RCC 7860 (cell line): Measurements from ENCODE around the gene MPPED1.

ENCODE experiments used
- DNase-seq: peaks from one replicate; pipeline ENCODE4 v3.0.0-alpha.2; 2015; ENCODE audit warnings: low spot score
- FAIRE-seq: peaks from 2 replicates; lab custom pipeline; 2012; peaks lifted over from hg19 to GRCh38; lab: Jason Lieb, UNC

MPPED1 gene

DNA sequence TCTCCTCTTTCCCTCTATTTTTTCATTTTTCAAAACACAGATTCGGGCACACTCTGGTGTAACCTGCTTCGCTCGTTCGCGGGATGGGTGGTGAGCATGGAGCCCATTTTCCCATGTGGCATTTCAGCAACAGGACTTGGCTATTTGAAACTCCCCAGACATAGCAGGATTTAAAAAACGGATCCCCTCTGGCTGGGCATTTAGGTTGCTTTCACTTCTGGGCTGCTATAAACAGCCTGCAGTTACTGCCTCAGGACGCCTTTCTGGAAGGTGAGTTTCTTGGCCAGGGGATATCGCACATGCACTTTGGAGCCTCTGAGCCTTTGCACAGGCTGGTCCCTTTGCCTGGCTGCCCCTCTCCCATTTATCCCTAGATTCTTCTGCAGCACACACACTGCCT lies 2.8 kb upstream of the MPPED1 start:
- FAIRE-seq (no peak), DNase-seq (no peak)

- no peak for DNase-seq
- FAIRE-seq: no peak
Measured at GRCh38 chr22:43409800-43410199, 2.0 kb upstream of the MPPED1 start.

GRCh38 chr22:43411040-43411868 lies 560 bp upstream of the MPPED1 start:
- no peak for FAIRE-seq

GRCh38 chr22:43412808-43413795 lies 1.3 kb downstream of the MPPED1 start:
- FAIRE-seq (no peak), DNase-seq (no peak)

More at GRCh38 chr22:43411040-43411868, 560 bp upstream of the MPPED1 start:
- DNase-seq: no peak

- DNase-seq: no peak
Measured at GRCh38 chr22:43413826-43414225, 2.0 kb downstream of the MPPED1 start.

GRCh38 chr22:43415681-43416080 lies 3.9 kb downstream of the MPPED1 start:
- DNase-seq: no peak
- FAIRE-seq: no peak

More at GRCh38 chr22:43413826-43414225, 2.0 kb downstream of the MPPED1 start:
- FAIRE-seq: no peak

- FAIRE-seq: no peak
- DNase-seq: no peak
Measured at GRCh38 chr22:43417555-43417954, 5.7 kb downstream of the MPPED1 start.

DNA sequence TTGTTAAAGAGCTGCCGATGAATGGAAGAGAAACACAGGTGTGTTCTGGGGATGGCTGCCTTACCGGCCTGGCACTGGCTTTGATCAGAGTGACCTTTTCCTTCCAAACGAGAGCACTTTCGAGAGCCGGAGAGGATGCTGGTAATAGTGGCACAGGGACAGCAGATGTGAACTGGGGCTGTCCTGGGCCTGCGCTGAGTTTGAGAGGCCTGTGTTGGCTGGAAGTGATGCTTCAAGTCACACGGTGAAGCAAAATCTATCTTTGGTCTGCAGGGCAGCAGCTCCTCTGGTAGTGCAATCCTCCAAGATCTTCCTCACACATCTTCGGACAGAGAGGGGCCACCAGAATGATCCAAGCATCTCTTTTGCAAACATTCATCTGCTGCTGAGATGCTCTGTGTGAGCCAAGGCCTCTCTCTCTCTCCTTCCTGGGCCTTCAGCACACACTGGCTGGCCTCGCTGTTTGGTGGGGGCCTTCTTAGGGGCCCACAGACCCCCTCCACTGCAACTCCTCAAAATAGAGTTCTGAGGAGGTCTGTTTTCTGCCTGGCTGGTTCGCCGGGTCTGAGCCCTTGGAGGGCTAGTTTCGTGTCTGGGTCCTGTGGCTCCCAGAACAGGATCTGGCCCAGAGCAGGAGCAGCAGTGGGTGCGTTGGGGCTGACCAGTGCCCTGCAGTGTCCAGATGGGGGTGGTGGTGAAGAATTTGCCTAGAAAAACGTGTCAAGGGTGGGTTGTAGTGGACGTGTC lies 6.4 kb downstream of the MPPED1 start:
- FAIRE-seq (no peak), DNase-seq (no peak)

DNA sequence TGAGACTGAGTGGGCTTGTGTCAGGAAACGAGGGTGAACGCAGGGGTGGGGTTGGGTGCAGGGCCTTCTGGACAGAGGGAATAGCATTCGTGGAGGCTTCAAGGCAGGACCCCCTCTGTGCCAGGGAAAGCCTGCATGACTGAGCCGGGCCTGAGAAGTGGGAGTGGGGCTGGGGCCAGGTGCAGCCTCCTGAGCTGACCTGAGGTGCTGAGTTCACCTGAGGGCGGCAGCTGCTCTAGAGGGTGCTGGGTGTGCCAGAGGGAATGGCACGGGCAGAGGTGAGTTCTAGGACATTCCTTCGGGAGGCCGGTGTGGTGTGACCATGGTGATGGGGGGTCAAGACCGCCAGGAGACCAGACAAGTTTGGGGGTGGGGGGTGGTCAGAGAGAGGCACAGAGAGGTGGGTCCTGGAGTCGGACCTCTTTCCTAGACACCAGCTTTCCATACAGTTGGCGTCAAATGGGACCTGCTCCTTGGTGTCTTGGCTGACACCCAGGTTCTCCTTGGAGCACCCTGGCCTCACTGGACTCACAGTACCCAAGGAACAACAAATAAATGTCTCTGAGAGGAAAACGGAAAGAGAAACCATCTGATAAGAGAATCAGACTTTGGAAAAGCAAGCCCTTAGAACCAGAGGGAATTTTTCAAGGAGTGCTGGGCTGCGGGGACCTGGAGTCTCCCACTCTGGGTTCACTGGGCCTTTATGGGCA lies 7.7 kb downstream of the MPPED1 start:
- FAIRE-seq: no peak
- DNase-seq: no peak

DNA sequence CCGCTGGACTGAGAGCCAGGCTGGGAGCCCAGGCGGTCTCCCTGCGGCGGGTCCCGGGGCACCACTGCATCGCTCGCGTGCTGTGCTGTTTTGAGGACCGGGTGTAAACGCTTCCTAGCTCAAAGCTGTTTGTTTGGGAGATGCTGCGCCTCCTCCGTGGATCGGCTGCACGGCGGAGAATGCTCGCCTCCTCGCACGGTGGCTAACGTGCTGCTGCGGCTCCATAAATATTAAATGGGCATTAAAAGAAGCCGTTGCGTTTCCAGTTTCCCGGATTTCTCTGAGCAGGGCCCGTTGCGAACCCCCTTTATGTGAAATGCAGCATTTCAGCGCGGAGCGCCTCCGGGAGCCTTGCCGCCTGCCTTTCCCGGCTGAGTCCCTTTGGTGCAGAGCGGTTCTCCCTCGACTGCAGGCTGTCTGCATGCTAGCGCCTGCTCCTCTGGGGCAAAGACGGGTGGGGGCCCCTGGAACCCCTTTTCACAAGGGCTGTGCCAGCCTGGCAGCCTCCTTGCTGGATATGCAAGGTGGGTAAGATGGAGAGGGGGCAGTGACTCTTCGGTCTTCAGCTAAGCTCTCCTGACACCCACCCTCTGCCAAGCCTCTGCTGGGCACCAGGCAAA lies 9.3 kb downstream of the MPPED1 start:
- no peak for DNase-seq
- no peak for FAIRE-seq

GRCh38 chr22:43421914-43422615 lies 10.3 kb downstream of the MPPED1 start:
- FAIRE-seq (no peak), DNase-seq (no peak)

GRCh38 chr22:43423046-43423445 lies 11.2 kb downstream of the MPPED1 start:
- FAIRE-seq (no peak), DNase-seq (no peak)

GRCh38 chr22:43424201-43424600 lies 12.4 kb downstream of the MPPED1 start:
- FAIRE-seq (no peak), DNase-seq (no peak)

DNA sequence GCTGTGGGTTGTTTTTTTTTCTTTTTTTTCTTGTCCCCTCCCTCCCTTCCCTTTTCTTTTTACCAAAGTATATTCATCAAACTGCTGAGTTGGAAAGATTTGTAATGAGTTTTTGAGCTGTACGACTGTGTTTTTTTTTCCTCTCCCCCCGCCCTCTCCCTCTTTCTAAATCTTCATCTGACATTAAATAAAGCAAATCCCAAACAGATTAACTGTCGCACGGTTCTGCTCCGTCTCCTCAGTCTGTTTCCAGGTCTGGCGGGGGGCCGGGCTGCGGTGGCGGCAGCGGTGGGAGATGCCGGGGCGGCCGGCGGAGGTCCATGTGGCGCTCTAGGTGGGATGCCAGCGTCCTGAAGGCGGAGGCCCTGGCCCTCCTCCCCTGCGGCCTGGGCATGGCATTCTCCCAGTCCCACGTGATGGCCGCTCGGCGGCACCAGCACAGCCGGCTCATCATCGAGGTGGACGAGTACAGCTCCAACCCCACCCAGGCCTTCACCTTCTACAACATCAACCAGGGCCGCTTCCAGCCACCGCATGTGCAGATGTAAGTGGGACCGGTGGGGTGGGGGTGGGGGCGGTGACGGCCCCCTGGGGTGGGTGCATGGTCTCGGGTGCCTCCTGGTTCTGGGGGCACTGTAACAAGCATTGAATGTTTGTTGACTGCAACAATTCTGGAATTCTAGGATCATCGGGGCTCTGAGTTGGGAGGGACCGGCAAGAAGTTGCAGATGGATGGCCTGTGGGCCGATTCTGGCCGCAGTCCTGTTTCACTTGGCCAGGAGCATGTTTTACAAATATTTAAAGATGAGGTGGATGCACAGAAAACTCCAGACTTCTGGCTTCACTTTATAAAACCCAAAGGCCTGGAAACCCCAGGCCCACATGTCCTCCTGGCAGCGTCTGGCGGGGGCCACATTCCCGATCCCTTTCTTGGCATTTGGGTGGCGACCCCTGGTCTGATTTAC lies 13.1 kb downstream of the MPPED1 start:
- FAIRE-seq (no peak), DNase-seq (no peak)

DNA sequence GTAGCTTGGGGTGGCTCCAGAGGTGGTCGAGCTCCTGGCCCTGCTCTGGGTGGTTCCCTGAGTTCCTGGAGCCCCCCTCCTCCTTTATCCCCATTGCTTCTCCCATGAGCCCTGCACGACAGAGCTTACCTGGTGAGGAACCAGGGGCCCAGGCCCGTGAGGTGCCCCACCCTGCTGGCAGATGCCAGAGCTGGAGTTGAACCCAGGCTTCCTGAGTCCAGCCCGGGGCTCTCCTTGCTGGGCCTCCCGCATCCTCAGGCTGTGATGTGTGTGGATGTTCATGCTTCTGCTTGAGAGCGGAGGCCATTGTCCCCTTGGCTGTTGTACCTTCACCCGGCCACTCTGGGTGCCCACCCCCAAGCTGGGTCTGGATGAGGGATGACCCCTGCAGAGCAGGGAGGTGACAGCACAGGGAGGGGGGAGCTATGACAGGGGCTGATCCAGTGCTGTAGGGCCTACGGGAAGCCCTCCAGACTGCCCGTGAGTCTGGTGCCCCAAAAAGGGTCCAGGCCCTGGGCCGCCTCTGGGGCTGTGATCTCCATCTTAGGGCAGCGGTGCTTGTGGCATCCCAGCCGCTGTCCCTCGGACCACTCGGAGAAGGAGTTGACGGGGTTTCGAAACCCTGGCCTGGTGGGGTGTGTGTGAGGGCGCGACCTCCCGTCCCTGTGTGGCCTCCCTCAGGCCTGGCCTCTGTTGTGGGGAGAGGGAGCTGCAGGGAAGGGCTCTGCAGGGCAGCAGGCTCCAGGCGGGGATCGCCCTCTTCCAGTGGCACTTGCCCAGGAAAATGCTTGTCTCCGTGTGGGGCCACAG lies 14.4 kb downstream of the MPPED1 start:
- DNase-seq: no peak
- no peak for FAIRE-seq

DNA sequence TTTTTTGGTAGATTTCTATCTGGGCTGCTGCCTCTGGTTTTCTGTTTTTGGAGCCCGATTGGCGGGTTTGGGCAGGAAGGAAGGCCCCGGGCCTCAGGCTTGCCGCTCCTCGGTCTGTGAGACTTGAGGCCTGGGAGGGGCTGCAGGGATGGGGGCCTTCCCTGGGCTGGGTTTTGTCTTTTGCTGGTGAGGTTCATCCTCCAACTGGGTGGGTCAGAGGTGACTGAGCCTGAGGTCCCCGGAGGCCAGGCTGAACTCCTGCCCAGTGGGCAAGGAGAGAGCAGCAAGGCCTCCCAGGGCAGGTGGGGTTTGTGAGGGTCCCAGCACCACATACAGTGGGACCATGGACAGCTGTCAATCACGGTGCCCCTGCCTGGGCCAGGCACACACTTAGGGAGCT lies 15.0 kb downstream of the MPPED1 start:
- no peak for FAIRE-seq
- no peak for DNase-seq

DNA sequence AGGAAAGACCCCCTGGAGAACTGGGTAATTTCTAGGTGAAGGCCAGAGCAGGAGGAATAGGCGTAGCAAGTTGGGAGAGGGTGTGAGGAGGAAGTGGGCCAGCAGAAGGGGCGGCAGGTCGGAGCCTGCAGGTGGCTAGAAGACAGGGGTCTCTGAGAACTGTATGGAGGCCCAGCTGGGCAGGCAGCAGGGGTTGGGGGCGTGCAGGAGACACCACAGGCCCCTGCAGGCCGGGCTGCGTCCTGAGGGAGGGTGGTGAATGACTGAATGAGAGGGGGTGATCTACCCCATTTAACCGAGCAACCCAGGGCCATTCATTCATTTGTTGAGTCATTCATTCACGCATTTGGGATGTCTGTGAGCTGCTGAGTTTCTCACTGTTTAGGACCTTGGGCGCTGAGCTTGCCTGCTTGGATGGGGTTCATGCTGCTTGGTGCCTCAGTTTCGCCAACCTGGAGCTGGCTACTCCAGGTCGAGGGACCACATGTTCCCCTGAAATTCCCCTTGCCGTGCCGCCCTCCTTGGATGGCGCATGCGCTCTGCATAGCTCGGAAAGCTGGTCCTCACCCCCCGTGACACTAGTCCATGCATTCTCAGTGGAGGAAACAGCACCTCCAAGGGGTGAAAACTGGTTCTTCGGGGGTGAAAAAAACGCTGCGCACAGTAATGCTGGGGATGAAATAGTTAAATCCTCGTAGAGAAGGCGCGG lies 15.6 kb downstream of the MPPED1 start:
- FAIRE-seq (no peak), DNase-seq (no peak)
